OCI-M1 (cell line): ENCODE measurements around the gene MPP3.
A peak's percentile ranks its signal among the peaks of the same experiment; 100 is the strongest.

Experiments used
- DNase-seq: peaks from one replicate; lab custom pipeline; 2025; lab: John Stamatoyannopoulos, UW

Gene MPP3

GRCh38 chr17:43772877-43773648 lies 59.9 kb downstream of the MPP3 start:
- DNase-seq = peak; percentile 97

- DNase-seq = no peak
These were observed 61.5 kb downstream of the MPP3 start for GRCh38 chr17:43771463-43771862.

- DNase-seq = no peak
These were observed 62.0 kb downstream of the MPP3 start for GRCh38 chr17:43770957-43771356.

- DNase-seq = no peak
These were observed 63.1 kb downstream of the MPP3 start for GRCh38 chr17:43769859-43770258.

- DNase-seq = no peak
These were observed 63.5 kb downstream of the MPP3 start for GRCh38 chr17:43769426-43769825.

DNA sequence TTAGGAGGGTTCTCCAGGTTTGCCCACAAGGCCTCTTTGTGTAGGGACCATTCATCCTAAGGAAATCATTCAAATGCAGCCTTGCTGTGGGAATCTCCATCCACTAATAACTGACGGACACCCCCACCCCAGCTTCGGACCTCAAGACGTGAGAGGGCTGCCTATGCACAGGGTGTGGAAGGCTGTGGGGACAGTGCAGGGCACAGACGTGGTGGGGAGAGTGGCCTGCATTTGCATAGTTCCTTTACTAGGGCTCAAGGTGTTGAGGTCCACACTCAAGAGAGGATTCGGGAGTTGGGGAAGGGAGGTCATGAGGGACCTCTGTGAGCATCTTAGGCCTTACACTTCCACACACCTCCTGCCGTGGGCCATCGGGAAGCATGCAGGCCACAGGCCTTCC lies 64.0 kb downstream of the MPP3 start:
- no peak for DNase-seq

GRCh38 chr17:43768382-43768781 lies 64.6 kb downstream of the MPP3 start:
- DNase-seq = peak; percentile 91

GRCh38 chr17:43767713-43768059 lies 65.3 kb downstream of the MPP3 start:
- no peak for DNase-seq

DNA sequence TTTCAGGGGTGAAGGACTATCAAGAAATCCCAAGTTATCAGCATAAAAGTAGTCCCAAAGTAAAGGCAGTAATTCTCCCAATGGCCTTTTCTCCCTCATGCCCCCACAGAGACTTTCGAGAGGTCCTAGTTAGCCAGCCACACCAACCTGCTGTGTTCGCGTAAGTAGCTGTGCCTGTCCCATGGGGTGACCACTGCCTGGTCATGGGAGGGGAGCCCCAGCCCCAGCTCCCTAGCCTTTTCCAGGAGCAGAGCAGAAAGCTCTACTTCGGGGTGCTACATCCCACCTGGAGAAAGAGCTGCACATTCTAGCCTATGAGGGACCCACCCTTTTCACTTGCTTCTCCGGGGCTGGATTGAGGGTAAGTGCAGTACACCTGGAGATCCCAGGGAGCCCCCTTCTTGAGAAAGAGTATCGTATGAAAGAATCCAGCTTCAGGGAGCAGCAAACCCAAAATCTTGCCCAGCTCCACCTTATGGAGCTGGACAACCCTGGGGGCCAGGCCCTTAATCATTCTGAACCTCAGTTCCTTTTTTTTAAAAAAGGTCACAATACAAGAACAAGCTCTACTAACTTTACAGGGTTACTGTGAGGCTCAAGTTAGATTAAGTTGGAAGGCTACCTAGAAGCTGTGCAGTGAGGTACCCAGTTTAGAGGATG lies 65.8 kb downstream of the MPP3 start:
- no peak for DNase-seq

GRCh38 chr17:43766413-43767052 lies 66.4 kb downstream of the MPP3 start:
- peak; percentile 53 for DNase-seq

DNA sequence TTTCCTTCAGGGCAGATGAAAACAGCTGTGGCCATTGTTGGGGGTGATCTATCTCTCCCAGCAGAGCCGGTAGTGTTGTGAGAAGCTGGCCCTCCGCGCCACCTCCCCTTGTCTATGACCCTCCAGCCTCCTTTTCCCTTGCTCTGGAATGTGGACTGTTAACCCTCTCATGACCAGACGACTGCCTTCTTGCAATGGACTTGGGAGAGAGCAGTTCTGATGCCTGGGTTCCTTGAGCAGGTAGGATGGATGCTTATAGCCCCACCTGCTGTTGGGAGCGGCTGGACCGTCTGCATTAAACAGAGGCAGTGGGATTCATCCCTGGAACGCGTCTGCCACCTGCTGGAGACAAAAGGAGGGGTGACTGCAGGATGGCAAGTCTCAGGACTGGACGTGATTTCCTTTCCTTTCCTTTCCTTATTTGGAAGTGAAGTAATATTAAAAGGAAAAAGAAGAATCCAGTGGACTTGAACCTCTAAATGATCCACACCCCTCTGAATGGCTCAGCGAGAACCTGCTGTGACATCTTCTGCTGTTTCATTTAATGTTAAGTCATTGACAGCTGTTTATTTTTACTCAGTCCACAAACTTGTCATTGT lies 72.6 kb downstream of the MPP3 start:
- peak; percentile 93 for DNase-seq

GRCh38 chr17:43759836-43760235 lies 73.1 kb downstream of the MPP3 start:
- DNase-seq = no peak

DNA sequence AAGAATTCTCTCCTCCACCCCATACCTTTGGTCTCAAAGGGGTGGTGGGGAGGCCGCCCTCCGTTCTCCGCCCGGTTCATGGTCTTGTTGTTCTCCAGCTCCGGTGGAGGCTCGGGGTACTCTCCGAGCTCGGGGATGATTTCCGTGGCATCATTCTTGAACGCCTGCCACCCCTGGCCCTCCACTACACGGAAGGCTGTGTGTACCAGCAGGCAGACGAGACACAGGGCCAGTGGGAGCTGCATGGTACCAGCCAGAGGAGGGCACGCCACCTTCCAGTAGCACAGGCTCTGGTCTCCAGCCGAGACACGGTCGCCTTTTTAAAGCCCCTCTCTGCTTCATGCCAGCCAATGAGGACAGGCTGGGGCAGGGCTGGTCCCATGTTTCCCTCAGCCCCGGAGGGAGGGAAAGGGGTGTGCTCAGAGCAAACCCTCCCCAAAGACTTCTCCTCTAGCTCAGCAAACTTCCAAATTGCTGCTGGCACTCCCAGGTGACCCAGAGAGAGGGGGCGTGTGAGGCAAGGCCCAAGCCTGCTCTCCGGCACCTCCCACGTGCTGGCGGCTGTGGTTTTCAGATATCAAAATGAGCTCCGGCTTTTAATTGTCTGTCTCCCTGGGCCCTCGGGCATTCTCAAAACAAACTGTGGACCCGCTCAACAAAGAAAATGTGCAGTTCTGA lies 74.3 kb downstream of the MPP3 start, which contains the start of gene SOST:
Gene SOST, minus strand, starts transcription at position 295 of the 678 bp plus-strand sequence. Its CDS starts 50 bp downstream, at position 245.
- DNase-seq = peak; percentile 81

- DNase-seq = no peak
These were observed 74.9 kb downstream of the MPP3 start for GRCh38 chr17:43758086-43758485.

DNA sequence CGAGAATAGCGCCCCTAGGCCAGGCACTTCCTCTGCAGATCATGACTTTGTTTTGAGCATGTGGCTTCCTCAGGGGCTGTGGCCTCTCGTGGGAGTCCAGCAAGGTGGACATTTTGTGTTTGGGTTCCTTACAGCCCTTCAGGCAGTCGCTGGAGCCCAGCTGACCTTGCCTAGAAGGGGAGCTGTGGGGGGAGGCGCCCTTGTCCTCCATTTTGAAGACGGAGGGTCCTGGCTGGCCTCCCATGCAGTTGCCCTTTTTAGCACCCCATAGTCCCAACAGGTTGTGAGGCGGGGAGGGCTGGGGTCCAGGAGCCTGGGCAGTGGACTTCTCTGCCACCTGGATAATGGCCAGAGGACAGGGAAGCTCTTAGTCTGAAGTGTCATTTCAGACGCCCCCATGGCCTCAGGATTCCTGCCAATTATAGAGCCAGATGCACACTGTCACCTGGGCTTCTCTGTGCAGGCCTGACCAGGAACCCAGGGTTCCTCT lies 75.7 kb downstream of the MPP3 start:
- DNase-seq = no peak

GRCh38 chr17:43756201-43756600 lies 76.7 kb downstream of the MPP3 start:
- DNase-seq = no peak

DNA sequence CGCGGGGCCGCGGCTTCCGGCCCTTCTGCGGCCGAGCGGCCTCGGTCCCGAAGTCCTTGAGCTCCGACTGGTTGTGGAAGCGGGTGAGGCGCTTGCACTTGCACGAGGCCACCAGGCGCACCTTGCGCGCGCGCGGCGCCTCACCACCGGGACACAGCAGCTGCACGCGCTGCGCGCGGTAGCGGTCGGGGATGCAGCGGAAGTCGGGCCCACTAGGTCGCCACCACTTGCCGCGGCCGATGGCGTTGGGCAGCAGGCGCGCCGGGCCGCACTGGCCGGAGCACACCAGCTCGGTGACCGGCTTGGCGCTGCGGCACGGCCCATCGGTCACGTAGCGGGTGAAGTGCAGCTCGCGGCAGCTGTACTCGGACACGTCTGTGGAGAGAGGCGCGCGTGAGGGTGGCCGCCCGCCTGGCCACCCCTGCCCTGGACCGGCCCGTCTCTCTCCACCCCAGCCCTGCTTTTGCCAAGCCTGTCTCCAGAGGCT lies 77.5 kb downstream of the MPP3 start:
- no peak for DNase-seq

- no peak for DNase-seq
These were observed 78.0 kb downstream of the MPP3 start for GRCh38 chr17:43754947-43755346.

GRCh38 chr17:43753493-43754129 lies 79.3 kb downstream of the MPP3 start:
- DNase-seq = peak; percentile 60
